Daoy (cell line): ENCODE results near the gene ARHGEF7. TPM values are rescaled to one million over a fixed set of nuclear protein-coding genes. Genes with fewer than 3 reads are reported as not detected.

Experiments used
- DNase-seq: peaks from one replicate; pipeline ENCODE4 v3.0.0-alpha.2; 2015; ENCODE audit warnings: low read depth
- total RNA-seq: library from RNA; depleted of rRNA; stranded (reverse); fragments of >200 nt; shearing (Covaris generic); gene quantifications from 2 replicates; pipeline ENCODE4 v1.2.3, GENCODE V29; 2014

ARHGEF7 gene
- total RNA-seq, 1 experiment from 2014 or later, result 12.6 TPM

DNA sequence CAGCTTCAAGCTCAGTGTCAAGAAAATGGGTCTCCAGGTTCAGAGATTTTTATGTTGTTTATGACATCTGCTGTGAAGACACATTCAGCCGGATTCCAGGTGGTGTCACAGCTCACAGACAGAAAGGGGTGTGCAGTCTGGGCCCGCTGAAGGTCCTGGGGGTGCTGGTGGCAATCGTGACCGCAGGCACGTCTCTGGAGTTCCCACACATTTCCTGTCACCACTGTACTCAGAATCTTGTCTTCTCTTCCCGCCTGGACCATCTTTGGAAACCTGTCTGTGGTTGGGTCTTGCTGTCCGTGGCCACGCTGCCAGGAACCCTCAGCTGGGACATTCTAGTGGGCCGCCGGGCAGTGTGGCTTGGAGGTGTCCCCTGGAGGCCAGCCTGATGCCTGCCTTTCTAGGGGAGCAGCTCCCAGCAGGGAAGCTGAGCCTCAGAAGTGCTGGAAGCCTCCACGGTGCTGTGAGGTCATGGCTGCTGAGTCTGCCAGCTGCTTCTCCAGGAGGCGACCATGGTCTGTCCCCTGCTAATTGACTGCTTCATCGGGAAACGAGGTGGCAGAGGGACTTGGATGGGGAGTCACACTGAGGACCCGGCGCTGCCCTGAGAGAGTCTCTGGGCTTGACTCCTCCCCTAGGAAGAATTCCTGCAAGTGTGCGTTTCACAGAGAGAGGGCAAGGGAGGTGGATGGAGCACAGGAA, 209.0 kb downstream of the ARHGEF7 start:
- DNase-seq, result no peak

DNA sequence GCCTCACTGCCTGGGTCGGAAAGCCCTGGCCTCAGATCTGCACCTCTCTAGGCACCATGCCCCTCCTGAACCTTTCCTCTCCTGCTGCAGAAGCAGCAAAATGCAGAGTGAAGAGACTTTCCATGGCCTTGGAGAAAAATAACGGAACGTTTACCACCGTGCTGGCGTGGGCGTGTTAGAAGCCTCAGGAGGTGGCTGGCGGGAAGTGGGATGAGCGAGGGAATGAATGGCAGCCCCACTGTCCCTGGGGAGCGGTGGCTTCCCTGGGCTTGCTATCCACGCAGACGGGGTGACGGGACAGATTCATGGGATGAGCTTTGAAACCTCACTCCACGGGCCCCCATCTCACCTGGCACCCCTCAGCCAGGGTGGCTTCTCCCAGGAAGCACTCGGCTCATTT, 209.6 kb downstream of the ARHGEF7 start:
- DNase-seq, result no peak

GRCh38 chr13:111325146-111325890, 210.2 kb downstream of the ARHGEF7 start:
- DNase-seq, result no peak

- no peak for DNase-seq
Measured at GRCh38 chr13:111325941-111326620, 211.0 kb downstream of the ARHGEF7 start.

- no peak for DNase-seq
Measured at GRCh38 chr13:111326621-111326965, 211.5 kb downstream of the ARHGEF7 start.

DNA sequence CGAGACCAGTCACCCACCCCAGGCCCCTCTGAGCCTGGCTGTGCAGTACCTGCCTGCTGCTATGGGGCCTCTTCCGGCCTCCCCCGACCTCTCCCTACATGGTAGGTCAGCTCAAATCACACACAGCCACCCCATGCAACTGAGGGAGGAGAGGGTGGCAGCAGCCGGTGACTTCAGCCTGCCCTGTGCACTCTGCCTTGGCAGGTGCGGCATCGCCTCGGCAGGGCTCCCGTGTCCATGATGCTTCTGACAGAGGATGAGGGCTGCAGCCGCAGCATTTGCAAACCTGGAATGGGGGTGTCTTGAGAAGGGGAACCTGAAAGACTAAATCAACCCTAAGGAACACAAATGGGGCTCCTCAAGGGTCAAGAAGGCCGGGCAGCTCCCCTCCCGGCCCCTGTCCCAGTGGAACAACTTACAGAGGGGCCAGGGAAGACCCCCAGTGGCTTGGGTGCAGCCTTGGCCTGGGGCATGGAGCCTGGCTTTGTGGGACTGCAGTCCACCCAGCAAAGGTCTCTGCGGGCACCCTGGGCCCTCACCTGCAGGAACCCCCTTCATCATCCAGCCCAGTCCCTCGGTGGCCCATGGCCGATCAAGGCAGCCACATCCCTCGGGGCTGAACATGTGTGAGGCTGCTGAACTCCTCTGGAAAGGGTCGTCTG, 212.0 kb downstream of the ARHGEF7 start:
- no peak for DNase-seq

GRCh38 chr13:111327730-111328573, 212.8 kb downstream of the ARHGEF7 start:
- DNase-seq, result no peak

GRCh38 chr13:111328574-111329410, 213.7 kb downstream of the ARHGEF7 start:
- no peak for DNase-seq

GRCh38 chr13:111329641-111330040, 214.5 kb downstream of the ARHGEF7 start:
- no peak for DNase-seq

GRCh38 chr13:111330066-111330610, 215.0 kb downstream of the ARHGEF7 start:
- no peak for DNase-seq

GRCh38 chr13:111335298-111335697, 220.2 kb downstream of the ARHGEF7 start:
- no peak for DNase-seq

DNA sequence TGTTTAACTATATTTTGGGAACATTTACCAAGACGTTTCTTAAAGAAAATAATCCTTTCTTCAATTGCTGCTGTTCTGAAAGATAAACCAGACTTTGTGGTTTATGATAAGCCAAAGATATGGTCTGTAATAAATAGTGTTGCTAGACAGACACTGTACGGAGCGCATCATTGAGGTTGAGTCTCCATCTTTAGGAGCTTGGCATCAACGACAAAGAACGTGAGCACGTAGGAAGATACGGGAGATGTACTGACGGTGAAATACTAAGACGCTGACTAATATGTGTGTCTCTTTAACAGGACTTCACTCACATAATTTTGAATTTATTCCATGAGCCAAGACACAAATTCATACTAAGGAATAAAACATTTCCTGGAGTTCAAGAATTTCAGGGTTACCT, 221.6 kb downstream of the ARHGEF7 start:
- no peak for DNase-seq

DNA sequence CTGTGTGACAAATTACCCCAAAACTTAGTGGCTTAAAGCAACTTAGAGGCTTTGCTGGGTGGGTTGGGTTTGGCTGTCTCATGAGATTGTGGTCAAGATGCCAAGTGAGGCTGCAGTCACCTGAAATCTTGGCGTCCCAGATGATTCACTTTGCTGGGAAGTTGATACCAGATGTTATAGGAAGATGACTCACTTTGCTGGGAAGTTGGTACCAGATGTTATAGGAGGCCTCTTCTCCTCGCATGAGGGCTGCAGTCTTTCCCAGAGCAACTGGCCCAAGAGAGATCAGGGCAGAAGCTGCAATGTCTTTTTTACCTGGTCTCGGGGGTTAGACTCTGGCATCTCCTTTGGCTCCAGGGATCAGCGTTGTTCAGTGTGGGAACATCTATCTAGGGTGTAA, 222.1 kb downstream of the ARHGEF7 start:
- peak; percentile 78 for DNase-seq

GRCh38 chr13:111337741-111338140, 222.6 kb downstream of the ARHGEF7 start:
- DNase-seq, result no peak

- DNase-seq, result no peak
Measured at GRCh38 chr13:111338841-111339240, 223.7 kb downstream of the ARHGEF7 start.

DNA sequence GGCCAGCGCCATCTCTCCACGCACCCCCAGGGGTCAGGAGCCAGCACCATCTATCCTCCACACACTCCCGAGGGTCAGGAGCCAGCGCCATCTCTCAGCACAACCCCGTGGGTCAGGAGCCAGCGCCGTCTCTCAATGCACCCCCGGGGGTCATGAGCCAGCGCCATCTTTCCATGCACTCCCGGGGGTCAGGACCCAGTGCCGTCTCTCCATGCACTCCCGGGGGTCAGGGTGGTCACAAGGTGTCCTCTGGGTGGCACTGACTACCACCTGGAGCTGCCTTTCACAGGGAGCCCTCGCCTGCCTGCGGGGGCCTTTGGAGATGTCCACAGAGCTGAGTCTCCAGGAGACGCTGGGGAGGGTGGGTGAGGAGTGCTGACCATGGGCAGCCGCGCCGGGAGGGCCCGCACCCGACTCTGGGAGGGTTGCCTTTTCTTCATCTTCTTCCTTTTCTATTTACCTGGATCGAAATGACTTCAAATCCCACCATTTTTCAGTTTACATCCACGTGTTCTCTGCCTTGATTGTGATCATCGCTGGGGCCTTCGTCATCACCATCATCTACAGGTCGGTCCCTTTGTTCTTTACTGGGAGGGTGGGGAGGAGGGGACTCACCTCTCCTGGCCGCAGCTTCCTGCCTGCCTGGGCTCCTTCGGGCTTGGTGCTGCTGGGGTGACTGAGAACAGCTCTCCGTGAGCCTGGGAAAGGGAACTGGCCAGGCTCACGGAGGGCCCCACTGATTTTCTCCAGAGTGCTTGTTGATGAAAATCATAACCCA, 224.4 kb downstream of the ARHGEF7 start:
- no peak for DNase-seq

DNA sequence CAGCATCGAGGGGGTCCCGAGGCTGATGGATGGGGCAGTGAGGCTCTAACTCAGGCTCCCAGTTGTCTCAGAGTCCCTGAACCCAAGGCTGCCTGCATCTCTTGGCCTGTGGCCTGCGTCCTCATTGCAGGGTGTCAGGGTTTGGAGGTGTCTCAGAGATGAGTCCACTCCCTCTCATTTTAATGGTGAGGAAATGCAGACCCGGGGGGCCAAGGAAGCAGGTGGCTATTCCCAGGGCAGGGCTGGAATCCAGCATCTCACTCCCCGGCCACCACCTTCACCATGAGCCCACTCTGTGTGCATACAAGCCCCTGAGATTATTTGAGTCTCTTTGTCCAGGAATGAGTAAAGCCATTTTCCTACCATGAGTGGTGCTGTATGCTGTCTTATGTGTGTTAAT, 226.8 kb downstream of the ARHGEF7 start:
- no peak for DNase-seq

DNA sequence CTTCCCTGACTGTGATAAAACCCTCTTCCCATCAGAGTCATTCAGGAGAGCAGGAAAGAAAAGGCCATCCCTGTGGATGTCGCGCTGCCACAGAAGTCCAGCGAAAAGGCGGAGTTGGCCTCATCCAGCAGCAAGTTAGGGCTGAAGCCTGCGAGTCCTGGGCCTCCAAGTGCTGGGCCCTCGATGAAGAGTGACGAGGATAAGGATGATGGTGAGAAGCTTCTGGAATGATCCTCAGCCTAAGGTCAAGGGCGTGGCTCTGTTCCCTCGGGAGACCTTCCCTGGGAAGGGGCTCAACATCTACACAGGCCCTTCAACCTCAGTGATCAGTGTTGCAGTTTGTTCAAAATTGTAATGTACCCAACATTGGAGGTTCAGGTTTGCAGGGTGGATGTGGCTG, 227.6 kb downstream of the ARHGEF7 start:
- no peak for DNase-seq

DNA sequence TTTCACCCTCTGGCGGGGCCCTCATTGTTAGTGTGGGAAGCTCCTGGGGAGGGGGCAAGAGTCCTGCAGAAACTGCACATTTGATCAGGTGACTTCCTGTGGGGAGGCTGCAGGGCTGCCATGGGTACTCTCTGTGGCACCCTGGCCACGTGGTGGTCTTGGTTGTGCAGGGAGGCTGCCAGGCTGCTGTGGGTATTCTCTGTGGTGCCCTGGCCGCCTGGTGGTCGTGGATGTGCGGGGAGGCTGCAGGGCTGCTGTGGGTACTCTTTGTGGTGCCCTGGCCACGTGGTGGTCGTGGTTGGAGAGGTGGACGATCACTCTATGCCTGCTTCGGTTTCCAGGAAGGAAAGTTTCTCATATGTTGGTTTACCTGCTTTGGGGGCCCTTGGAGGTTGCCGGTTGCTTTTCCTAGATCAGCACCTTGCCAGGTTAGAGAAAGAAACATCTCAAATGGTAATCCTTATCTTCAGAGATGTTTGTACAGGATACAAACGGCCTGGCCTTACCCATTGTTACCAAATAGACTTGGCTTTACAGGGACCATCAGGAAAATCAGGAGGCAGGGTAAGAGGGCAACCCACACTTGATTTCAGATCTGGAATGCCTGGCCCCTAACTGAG, 228.2 kb downstream of the ARHGEF7 start:
- DNase-seq, result no peak
